Stimulated activated memory B cell treated with anti-CD40 and anti-IgM and Interleukin-4, amounts not matched to agents 10 μg/mL and 1 μg/mL and 100 μg/mL, for 72 hours (primary cell): Measurements from ENCODE around the gene GABRP.

Experiments
- ATAC-seq: fragments of 150-1000 bp; cut with Tn5 transposase; 2 replicates; pipeline ENCODE4 v1.10.0; 2021
- H3K27ac Mint-ChIP-seq: one replicate; pipeline ENCODE4 v1.8.0; 2022; ENCODE audit warnings: mild to moderate bottlenecking, mixed read lengths
- H3K27me3 Mint-ChIP-seq: one replicate; pipeline ENCODE4 v1.8.0; 2022; ENCODE audit warnings: mixed read lengths
- H3K36me3 Mint-ChIP-seq: one replicate; pipeline ENCODE4 v1.8.0; 2022; ENCODE audit warnings: mixed read lengths
- H3K4me1 Mint-ChIP-seq: one replicate; pipeline ENCODE4 v1.8.0; 2022; ENCODE audit warnings: mixed read lengths
- H3K4me3 Mint-ChIP-seq: one replicate; pipeline ENCODE4 v1.8.0; 2022; ENCODE audit warnings: mild to moderate bottlenecking, moderate library complexity, mixed read lengths
- H3K9me3 Mint-ChIP-seq: one replicate; pipeline ENCODE4 v1.8.0; 2022; ENCODE audit warnings: mixed read lengths

Gene GABRP, protein sequence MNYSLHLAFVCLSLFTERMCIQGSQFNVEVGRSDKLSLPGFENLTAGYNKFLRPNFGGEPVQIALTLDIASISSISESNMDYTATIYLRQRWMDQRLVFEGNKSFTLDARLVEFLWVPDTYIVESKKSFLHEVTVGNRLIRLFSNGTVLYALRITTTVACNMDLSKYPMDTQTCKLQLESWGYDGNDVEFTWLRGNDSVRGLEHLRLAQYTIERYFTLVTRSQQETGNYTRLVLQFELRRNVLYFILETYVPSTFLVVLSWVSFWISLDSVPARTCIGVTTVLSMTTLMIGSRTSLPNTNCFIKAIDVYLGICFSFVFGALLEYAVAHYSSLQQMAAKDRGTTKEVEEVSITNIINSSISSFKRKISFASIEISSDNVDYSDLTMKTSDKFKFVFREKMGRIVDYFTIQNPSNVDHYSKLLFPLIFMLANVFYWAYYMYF

DNA sequence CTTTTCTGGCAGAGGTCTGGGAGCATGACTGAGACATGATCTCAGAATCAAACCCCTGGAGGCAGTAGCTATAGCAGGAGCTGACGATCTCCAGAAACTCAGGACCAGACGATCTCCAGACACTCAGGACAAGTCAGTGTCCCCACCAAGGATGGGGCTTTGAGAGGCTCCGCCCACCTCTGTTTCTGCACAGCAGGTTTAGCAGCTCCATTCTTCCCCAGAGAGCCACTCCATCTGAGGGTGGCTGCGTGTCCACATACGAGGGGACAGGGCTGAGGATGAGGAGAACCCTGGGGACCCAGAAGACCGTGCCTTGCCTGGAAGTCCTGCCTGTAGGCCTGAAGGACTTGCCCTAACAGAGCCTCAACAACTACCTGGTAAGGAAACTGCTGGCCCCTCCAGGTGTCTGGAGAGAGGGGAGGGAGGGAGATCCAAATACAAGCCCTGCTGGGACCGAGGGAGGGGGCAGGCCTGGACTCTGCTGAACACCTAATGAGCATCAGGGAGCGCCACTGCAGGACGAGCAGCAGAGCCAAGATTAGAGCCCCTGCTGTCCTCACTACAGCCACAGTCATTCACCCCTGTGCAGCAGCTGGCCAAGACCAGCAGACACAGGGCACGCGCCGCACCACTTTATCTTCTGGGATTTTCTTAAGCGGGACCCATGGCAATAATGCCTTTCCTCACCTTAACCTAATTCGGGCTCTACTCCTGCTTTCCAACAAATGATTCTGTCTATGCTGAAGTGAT lies at the start of gene GABRP:
GABRP (plus strand) TSS at position 228 of the 750 bp plus-strand sequence. CDS start 4,891 bp downstream, outside the sequence.
- no peaks in the 10 kb centered on the region for H3K36me3 Mint-ChIP-seq
- H3K27ac Mint-ChIP-seq: no peak within 1 kb of the TSS
- no peak within 1 kb of the TSS for H3K4me3 Mint-ChIP-seq
- peaks cover 6% of the 10 kb centered on the region for H3K4me1 Mint-ChIP-seq
- no peaks in the 10 kb centered on the region for H3K9me3 Mint-ChIP-seq
- no peaks in the 10 kb centered on the region for H3K27me3 Mint-ChIP-seq
- no peak for ATAC-seq

DNA sequence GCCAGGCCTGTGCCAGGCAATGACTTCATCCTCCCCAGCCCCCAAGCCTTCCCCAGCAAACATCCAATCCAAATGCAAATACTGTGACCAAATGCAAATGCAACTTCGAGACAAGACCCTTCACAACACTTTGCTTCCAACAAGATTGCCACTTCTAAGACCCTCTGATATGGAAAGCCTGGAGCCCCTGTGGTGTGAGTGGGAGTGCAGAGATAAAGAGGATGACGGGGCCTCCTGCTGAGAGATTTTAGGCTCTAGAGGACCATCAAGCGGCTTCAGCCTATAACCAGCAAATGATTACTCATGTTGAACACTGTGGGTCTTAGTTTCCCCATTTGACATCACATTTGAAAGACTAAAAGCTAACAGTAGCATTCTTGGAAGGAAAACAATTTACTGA lies 46.6 kb upstream of the GABRP start:
- Mint-ChIP-seq H3K36me3 (no peaks in the 10 kb centered on the region), H3K9me3 (peaks cover 8% of the 10 kb centered on the region), H3K27ac (no peak overlapping the region), H3K4me1 (no peaks in the 10 kb centered on the region), H3K27me3 (peaks cover 5% of the 10 kb centered on the region), H3K4me3 (no peak overlapping the region)
- ATAC-seq: no peak

DNA sequence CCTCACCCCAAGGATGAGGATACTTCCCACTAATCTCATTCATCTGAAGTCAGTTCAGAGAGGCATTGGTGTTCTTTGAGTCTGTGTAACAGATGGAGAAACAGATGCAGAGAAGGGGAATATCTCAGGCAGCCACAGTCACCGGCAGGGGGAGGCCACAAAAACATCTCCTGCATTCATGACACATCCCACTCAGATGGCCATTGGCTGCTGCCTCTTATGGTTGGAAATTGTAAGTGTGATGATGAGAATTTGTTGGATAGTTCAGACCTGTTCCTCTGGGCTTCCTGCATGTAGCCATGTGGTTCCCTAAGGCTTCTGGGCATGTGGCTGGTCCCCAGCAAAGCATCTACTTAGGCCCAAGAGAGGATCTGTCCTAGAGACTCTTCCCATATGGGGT lies 45.9 kb upstream of the GABRP start:
- no peak for ATAC-seq
- H3K27me3 Mint-ChIP-seq: peaks cover 11% of the 10 kb centered on the region

DNA sequence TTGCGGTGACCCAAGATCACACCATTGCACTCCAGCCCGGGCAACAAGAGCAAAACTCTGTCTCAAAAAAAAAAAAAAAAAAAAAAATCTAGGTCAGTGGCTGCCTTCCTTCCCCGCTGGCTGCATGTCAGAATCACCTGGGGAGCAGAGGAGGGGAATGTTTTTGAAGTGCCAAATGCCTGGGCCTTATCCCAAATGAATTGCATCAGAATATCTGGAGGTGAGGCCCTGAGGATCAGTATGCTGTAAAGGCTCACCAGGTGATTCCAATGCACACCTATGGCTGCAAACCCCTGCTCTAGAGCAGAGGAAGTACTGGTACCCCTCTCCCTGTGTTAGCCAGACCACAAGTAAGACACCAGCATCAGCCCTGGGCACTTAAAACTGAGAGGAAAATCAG lies 44.7 kb upstream of the GABRP start:
- H3K4me1 Mint-ChIP-seq: no peaks in the 10 kb centered on the region
- H3K4me3 Mint-ChIP-seq: no peak overlapping the region
- H3K27me3 Mint-ChIP-seq: peaks cover 23% of the 10 kb centered on the region
- H3K27ac Mint-ChIP-seq: no peak overlapping the region
- ATAC-seq: no peak
- no peaks in the 10 kb centered on the region for H3K36me3 Mint-ChIP-seq
- peaks cover 8% of the 10 kb centered on the region for H3K9me3 Mint-ChIP-seq

More for the DNA sequence above, 45.9 kb upstream of the GABRP start:
- peaks cover 8% of the 10 kb centered on the region for H3K9me3 Mint-ChIP-seq
- no peaks in the 10 kb centered on the region for H3K4me1 Mint-ChIP-seq
- H3K36me3 Mint-ChIP-seq: no peaks in the 10 kb centered on the region
- H3K27ac Mint-ChIP-seq: no peak overlapping the region
- H3K4me3 Mint-ChIP-seq: no peak overlapping the region

DNA sequence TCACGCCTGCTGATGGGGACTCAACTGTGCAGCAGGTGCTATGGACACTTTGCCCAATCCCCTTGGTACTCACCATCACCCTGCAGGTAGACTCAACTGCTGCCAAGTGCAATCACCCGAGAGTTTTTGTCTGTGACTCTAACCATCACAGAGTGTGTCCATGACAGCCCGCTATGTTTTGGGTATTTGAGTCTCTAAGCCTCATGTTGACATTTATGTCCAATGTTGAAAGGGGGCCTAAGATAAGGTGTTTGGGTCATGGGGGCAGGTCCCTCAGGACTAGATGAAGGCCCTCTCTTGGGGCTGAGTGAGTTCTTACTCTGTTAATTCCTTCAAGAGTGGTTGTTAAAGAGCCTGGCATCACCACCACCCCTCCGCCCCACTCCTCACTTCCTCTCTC lies 44.1 kb upstream of the GABRP start:
- H3K4me1 Mint-ChIP-seq: peaks cover 6% of the 10 kb centered on the region
- no peak overlapping the region for H3K4me3 Mint-ChIP-seq
- H3K27me3 Mint-ChIP-seq: peaks cover 29% of the 10 kb centered on the region
- no peak overlapping the region for H3K27ac Mint-ChIP-seq
- ATAC-seq: no peak
- H3K36me3 Mint-ChIP-seq: no peaks in the 10 kb centered on the region
- H3K9me3 Mint-ChIP-seq: peaks cover 8% of the 10 kb centered on the region

DNA sequence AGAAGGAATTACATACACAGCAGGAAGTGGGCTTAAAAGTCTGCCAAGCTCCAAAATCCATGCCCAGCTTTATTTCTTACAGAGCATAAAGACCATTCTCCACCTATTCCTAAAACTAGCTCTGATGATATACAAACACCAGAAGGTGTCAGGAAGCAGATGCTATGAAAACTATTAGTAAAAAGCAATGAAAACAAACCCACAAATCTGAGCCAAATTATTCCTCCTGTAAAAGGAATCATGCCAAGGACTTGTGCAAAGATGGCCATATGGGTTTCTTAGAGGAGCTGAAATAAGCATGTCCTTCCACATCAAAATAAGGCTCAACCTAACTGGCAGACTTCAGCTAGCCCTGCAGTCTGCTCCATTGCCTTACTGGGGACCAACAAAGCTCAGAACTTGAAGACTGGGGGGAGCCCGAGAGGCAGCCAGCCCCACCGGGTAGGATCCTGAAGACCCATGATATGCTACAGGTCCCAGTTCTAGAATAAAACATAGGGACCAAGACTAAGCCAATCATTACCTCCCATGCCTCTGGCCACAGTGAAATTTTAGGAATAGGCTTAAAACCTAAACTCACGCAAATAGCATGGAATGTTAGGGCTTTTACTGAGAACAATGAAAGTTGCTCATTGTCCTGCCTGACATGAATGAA lies 42.8 kb upstream of the GABRP start:
- Mint-ChIP-seq H3K4me3 (no peak overlapping the region), H3K27ac (no peak overlapping the region), H3K27me3 (peaks cover 39% of the 10 kb centered on the region), H3K9me3 (peaks cover 2% of the 10 kb centered on the region), H3K36me3 (no peaks in the 10 kb centered on the region), H3K4me1 (peaks cover 6% of the 10 kb centered on the region)
- ATAC-seq: no peak

DNA sequence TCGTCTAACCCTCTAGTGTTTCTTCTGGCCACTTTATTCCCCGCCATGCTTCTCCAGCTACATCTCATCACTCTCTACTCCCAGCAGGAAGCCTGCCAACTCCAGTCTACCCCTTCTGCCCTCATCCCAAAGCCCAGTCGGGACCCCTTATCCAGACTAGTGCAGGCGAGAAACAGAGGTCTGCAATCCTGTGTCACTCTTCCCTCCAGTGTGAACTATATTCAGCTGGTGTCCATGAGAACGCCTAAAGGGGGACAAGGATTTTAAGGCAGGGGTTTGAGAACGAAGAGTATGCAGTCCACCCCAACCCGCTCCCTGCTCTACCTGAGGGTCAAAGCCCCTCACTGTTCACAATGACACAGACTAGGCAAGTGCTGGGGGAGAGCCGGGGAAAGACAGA lies 41.7 kb upstream of the GABRP start:
- no peak for ATAC-seq
- Mint-ChIP-seq H3K36me3 (no peaks in the 10 kb centered on the region), H3K4me1 (peaks cover 6% of the 10 kb centered on the region), H3K9me3 (no peaks in the 10 kb centered on the region), H3K4me3 (no peak overlapping the region), H3K27me3 (peaks cover 50% of the 10 kb centered on the region), H3K27ac (no peak overlapping the region)

DNA sequence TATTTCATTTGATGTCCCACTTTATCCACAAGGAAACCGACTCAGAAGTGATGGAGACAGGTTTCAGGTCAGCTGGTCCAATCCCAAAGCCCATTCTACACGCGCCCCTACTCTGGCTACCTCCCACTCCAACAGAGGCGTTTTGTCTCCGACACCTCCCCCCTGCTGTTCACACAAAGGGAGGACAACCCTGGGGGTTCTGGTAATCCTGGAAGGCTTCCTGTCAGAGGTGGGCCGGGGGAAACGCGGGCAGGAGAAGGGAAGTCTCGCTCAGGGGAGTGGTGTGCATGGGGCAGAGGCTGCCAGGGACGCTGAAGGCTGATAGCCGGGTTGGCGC lies 39.7 kb upstream of the GABRP start:
- Mint-ChIP-seq H3K36me3 (no peaks in the 10 kb centered on the region), H3K4me3 (no peak overlapping the region), H3K9me3 (no peaks in the 10 kb centered on the region), H3K27me3 (peaks cover 70% of the 10 kb centered on the region), H3K4me1 (peaks cover 6% of the 10 kb centered on the region), H3K27ac (no peak overlapping the region)
- no peak for ATAC-seq

DNA sequence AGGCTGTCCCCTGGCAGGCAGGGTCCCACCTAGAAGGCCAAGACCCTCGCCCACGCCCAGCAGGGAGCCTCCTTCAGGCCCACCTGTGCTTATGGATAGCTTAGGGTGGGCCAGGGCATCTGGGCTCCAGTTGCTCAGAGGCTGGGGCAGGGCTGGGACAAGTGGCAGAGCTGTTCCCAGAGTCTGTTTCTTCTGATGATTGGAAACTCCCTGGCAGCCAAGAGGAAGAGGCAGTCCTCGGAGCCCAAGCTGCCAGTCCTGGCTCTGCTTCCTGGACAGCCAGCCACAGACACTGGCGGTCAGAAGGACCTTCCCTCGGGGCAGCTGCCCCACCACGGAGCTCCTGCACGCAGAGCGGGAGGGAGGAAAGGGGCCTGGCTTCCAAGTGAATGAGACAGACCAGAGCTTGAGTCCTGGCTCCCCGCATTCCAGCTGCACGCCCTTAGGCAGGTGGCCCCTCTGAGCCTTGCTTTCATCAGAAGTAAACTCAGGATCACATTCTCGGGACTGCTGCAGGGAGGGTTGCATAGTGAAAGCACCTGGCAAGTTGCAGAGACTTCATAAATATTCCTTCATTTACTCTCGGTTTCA lies 37.9 kb upstream of the GABRP start:
- no peak overlapping the region for H3K4me3 Mint-ChIP-seq
- no peaks in the 10 kb centered on the region for H3K9me3 Mint-ChIP-seq
- H3K27ac Mint-ChIP-seq: no peak overlapping the region
- ATAC-seq: no peak
- no peaks in the 10 kb centered on the region for H3K36me3 Mint-ChIP-seq
- H3K27me3 Mint-ChIP-seq: peaks cover 87% of the 10 kb centered on the region
- peaks cover 6% of the 10 kb centered on the region for H3K4me1 Mint-ChIP-seq

DNA sequence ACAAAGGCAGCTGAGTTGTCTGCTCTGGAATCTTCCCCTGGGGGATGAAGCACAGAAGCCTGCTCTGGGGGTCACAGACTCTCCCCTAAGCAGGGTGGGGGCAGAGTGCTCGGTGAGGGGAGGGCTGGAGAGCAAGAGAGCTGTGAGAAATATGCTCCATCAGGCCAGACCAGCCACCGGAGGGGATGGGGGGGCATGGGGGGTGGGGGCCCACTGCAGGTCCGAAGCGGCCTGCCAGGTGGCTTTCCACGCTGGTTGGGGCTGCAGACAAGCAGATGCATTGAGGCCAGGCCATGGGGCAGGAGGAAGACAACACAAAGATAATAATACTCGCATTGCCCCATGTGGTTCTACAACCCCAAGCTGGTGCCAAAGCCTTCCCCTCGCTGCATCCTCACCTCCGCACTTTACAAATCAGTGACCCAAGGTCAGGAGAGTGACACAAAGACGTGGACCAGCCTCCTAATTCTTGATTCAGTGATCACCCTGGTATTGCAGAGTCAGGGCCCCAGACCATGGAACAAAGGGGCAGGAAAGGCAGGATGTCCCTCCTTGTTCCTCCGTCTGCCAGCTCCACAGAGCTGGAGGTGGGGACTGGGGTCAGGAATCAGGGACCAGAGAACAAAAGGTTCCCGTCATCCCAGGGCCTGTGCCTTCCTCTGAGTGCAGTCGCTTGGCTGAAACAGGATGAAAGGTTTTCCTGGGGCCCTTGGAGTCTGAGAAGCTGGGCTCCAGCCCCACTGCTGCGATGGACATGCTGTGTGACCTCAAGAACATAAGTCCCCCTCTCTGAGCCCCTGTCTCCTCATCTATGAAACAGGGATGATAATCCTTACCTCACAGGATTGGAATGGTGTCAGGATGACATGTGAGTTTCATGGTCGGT lies 37.2 kb upstream of the GABRP start:
- no peak overlapping the region for H3K27ac Mint-ChIP-seq
- peaks cover 92% of the 10 kb centered on the region for H3K27me3 Mint-ChIP-seq
- H3K4me3 Mint-ChIP-seq: no peak overlapping the region
- H3K9me3 Mint-ChIP-seq: no peaks in the 10 kb centered on the region
- H3K4me1 Mint-ChIP-seq: peaks cover 6% of the 10 kb centered on the region
- H3K36me3 Mint-ChIP-seq: no peaks in the 10 kb centered on the region
- ATAC-seq: no peak

DNA sequence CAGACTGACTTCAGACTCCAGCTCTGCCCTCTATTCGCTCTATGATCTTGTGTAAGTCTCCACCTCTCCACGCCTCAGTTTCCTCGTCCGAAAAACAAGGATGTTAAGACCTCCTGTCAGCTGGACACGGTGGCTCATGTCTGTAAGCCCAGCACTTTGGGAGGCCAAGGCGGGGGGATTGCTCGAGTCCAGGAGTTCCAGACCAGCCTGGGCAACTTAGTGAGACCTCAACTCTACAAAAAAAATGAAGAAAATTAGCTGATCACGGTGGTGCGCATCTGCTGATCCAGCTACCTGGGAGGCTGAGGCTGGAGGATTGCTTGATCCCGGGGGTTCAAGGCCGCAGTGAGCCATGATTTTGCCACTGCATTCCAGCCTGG lies 36.6 kb upstream of the GABRP start:
- Mint-ChIP-seq H3K36me3 (no peaks in the 10 kb centered on the region), H3K9me3 (no peaks in the 10 kb centered on the region), H3K4me3 (no peak overlapping the region), H3K27me3 (peaks cover 87% of the 10 kb centered on the region), H3K27ac (no peak overlapping the region), H3K4me1 (peaks cover 6% of the 10 kb centered on the region)
- no peak for ATAC-seq

DNA sequence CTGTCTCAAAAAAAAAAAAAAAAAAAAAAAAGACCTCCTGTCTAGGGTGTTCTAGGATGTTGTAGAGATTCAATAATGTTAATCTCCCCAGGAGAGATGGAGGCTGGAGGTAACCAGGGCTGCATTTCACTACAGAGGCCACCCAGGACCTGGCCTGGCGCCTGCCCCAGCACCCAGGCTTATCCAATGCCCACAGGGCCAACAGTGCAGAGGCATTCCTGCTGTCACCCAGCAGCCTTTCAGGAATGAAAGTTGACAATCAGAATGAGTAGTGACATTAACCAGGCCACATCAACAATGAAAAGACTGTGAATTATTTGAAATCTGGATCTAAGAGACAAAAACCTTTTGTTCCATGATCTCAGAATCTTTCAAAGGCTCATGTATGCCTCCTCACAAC lies 36.2 kb upstream of the GABRP start:
- no peak overlapping the region for H3K4me3 Mint-ChIP-seq
- H3K4me1 Mint-ChIP-seq: peaks cover 6% of the 10 kb centered on the region
- H3K9me3 Mint-ChIP-seq: no peaks in the 10 kb centered on the region
- ATAC-seq: no peak
- H3K27ac Mint-ChIP-seq: no peak overlapping the region
- no peaks in the 10 kb centered on the region for H3K36me3 Mint-ChIP-seq
- peaks cover 83% of the 10 kb centered on the region for H3K27me3 Mint-ChIP-seq

DNA sequence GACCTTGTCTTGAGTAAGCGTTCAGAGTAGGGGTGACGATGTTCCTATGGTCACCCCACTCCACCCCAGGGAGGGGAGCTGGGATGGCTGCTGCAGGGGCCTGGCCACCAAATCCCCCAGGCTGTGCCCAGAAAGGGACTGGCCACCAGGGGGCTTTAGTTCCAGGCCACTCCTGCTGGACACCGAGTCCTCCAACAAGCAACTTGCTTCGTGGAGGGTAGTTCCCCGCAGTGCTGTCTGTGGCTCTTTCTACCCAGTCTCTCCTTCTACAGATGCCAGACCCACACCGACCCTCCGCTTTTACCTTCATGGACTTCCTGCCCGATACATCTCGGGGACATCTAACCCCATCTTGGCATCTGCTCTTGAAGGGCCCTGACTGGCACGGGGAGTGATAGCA lies 35.7 kb upstream of the GABRP start:
- Mint-ChIP-seq H3K9me3 (no peaks in the 10 kb centered on the region), H3K27ac (no peak overlapping the region), H3K27me3 (peaks cover 78% of the 10 kb centered on the region), H3K36me3 (no peaks in the 10 kb centered on the region), H3K4me3 (no peak overlapping the region), H3K4me1 (peaks cover 6% of the 10 kb centered on the region)
- no peak for ATAC-seq

DNA sequence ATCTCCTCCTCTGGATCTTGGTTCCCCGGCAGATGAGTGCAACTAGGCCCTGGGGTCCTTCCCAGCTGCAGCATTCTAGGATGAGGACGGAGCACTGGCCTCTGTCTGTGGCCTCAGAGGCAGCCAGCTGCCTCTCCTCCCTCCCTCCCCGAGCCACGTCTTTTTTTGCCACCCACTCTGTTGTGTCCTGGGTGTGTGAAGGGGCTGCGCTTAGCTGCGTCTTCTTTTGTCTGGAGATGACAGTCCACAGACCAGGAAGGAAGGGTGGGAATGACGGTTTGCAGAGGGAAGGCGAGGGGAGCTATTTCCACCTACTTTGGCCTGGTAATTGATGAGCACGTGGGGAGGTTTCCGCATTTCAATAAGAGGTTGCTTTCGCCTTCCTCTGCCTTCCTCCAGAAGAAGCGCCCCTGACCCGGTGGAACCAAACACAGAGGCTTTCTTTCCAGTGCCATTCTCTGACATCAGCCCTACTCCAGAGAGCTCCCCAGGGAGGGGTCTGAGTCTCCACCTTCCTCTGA lies 34.5 kb upstream of the GABRP start:
- Mint-ChIP-seq H3K36me3 (no peaks in the 10 kb centered on the region), H3K4me3 (no peak overlapping the region), H3K9me3 (no peaks in the 10 kb centered on the region), H3K27ac (no peak overlapping the region), H3K27me3 (peaks cover 67% of the 10 kb centered on the region), H3K4me1 (peaks cover 4% of the 10 kb centered on the region)
- no peak for ATAC-seq
